ENCODE results near the gene LY6G6D.

- no peak for TF ChIP-seq CTCF (IDR thresholded peaks at IDR 0.05; ENCODE audit: poor library complexity)
- TF ChIP-seq EZH2 (IDR thresholded peaks at IDR 0.05; ENCODE audit: borderline replicate concordance), result no peak
- no peak for TF ChIP-seq EZH2phosphoT487 (IDR thresholded peaks at IDR 0.05; ENCODE audit: low read depth, severe bottlenecking, unreplicated experiment)
These were observed 49.0 kb downstream of the LY6G6D start for GRCh38 chr6:31764198-31764597.
